Lower leg skin (tissue), 3 donors: ENCODE measurements around the gene DIP2B.

Experiments
- POLR2A ChIP-seq, 2 donors: fragments of 450-650 bp; IDR thresholded peaks; one replicate each; pipeline ENCODE4 v1.6.1; 2016 to 2017; ENCODE audit warnings: antibody characterized with exemption in 2 of 2, mild to moderate bottlenecking in 1 of 2, moderate library complexity in 1 of 2
- TF ChIP-seq, protein P1 (sequence below), 3 donors: fragments of 450-650 bp; IDR thresholded peaks; one replicate each; pipeline ENCODE4 v1.5.1; 2016; ENCODE audit warnings: antibody characterized with exemption in 3 of 3, mild to moderate bottlenecking in 3 of 3, moderate library complexity in 2 of 3

DNA sequence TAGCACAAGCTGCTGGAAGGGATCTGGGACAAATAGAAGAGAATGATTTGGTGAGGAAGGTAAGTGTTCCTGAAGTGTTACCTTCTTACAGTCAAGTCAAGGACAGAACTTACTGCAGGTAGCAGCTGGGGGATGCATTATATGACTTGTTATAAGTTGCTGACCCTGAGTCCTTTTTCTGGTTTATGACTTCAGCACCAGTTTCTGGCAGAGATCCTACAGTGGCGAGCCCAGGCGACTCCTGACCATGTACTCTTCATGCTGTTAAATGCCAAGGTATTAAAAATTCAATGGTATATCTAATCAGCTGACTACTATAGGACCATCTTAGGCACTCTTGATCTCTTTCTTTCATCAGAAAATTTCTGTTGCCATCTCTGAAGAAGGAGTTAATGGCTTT is 214.0 kb downstream of the DIP2B start:
- TF ChIP-seq, protein P1, sequence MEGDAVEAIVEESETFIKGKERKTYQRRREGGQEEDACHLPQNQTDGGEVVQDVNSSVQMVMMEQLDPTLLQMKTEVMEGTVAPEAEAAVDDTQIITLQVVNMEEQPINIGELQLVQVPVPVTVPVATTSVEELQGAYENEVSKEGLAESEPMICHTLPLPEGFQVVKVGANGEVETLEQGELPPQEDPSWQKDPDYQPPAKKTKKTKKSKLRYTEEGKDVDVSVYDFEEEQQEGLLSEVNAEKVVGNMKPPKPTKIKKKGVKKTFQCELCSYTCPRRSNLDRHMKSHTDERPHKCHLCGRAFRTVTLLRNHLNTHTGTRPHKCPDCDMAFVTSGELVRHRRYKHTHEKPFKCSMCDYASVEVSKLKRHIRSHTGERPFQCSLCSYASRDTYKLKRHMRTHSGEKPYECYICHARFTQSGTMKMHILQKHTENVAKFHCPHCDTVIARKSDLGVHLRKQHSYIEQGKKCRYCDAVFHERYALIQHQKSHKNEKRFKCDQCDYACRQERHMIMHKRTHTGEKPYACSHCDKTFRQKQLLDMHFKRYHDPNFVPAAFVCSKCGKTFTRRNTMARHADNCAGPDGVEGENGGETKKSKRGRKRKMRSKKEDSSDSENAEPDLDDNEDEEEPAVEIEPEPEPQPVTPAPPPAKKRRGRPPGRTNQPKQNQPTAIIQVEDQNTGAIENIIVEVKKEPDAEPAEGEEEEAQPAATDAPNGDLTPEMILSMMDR (IDR thresholded peaks at IDR 0.05) = no peak
- TF ChIP-seq POLR2A (IDR thresholded peaks at IDR 0.05) = no peak
